ENCODE data around the gene KLF11.

Gene KLF11

DNA sequence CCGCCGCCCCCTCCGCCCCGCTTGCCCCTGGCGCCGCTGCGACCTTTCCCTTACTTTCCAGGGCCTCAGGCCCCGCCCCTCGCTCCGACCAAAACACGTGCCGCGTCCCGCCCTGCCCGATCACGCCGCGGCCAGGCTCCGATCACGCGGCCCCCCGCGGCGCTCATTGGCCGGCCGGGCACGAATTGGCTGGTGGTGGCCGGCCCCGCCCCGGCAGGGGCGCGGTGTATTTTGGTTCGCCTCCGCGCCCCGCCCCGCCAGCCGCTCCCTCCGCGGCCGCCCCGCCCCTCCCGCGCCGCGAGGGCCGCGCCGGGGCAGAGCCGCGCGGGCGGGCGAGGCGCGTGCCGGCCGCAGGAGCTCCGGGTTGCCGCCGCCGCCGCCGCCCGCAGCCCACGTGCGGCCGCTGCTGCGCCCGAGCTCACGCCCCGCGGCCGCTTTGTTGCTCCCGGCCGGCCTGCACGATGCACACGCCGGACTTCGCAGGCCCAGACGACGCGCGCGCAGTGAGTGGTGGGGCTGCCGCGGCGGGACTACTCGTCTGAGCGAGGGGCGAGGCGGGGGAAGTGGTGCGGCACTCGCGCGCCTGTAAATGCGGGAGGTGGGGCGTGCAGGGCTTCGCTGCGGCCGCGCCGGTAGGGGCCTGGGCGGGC is at the start of gene KLF11:
Gene KLF11, plus strand, starts transcription at position 295 of the 650 bp plus-strand sequence. Its CDS starts 167 bp downstream, at position 462.
- peak; percentile 91 for DNase-seq

DNA sequence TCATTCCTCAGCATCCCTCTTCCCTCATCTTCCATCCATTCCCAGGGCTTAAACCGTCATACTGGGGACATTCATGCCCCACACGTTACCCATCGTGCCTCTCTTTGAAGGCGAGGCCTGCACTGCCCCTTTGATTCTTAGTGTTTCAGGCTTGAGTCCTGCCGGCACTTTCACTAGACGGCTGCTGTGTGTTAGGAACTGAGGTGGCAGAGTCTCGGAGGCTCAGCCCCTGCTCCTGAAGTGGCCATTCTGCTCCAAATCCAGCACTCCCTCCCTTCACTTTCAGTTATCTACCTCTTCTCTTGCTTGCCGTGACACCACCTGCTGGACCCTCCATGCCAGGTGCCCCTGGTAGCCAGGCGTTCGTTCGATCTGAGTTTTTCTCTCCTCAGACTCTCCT is 48.9 kb upstream of the KLF11 start:
- DNase-seq = no peak

DNA sequence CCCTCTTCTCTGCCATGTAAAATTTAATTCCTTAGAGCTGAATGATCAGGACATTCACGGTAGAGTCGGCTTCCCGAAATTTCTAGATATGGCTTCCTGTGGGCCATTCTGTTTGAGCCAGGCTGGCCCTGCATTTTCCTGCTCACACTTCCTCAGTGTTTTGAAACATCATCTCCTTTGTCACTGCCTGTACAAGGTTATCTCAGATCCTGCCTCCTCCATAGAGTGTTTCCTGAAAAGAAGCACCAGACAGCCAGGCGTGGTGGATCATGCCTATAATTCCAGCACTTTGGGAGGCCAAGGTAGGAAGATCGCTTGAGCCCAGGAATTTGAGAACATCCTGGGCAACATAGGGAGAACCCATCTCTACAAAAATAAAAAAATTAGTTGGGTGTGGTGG is 48.3 kb upstream of the KLF11 start:
- no peak for DNase-seq

DNA sequence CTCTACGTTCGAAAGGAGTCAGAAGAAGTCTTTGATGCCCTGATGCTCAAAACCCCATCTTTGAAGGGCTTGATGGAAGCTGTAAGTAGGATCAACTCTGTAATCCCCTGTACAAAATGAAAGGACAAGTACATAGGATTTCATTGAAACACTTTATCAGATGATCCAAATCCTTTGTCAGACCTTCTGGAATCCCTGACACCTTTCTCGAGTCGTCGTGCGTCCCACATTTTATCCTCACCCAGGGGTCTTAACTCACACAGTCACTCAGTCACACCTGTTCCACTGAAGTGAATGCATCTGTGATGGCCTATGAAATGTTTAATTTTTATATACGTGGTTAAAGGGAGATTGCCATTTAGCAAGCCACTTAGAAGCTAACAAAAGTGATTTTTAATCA is 47.0 kb upstream of the KLF11 start:
- DNase-seq = no peak

DNA sequence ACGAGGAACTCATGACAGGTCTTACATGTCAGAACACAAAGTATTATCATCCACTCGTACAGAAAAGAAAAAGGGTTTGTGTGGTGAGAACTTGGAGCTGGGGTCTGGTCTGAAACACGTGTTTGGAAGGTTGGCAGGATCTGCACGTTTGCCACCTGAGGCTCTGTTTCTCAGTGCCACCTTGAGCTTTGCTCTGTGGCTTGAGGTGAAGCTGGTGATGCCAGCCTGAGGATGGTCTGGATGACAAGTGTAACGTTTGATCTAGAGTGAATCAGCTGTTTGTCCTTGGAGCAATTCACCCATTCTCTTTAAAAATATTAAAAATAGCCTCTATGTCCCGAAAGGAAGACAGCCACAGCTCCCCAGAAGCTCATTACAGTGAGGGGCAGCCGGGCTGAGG is 45.4 kb upstream of the KLF11 start:
- no peak for DNase-seq

DNA sequence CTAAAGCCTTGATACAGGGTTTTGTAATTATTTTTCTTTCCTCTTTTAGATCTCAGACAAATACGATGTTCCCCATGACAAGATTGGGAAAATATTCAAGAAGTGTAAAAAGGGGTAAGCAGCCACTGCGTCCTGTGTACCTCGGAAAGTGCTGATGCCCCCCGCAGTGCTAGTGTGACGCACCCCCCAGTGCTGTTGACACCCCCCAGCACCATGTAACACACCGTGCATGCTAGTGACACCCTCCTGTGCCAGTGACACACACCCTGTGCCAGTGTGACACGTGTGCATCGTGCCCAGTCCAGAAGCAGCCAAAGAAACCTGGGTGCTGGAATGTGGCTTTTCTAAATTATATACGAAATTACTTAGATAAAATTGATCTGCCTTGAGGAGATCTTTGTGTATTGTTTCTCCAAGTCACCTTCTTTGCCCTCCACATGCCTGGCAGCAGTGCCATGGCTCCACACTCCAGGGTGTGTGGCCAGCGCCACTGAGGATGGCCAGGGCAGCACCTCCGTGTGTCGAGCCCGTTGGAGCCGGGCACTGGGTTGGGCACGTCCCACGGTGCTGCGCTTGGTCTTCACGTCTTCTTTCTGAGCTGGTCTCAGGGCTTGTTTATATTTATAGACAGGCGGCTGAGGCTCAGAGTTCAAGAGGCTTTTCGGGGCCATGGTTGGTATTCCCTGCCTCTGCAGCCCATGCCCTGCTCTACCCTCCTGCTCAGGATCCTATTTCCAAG is 44.3 kb upstream of the KLF11 start:
- no peak for DNase-seq

DNA sequence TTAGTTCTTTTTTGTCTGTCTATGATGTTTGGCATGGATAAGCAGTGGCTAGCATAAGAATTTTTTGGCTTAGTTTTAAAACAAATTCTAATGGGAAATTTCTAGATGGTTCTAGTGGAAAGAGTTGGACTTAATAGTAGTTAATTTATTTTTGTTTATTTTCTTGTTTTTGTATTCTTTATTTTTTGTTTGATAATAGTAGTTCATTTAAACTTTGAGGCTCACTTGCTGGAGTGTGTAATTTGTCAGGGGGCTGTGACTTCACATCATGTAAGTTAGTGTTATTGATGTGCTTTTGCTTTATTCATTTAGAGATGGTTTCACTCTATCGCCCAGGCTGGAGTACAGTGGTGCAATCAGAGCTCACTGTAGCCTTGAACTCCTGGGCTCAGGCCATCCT is 43.7 kb upstream of the KLF11 start:
- no peak for DNase-seq

DNA sequence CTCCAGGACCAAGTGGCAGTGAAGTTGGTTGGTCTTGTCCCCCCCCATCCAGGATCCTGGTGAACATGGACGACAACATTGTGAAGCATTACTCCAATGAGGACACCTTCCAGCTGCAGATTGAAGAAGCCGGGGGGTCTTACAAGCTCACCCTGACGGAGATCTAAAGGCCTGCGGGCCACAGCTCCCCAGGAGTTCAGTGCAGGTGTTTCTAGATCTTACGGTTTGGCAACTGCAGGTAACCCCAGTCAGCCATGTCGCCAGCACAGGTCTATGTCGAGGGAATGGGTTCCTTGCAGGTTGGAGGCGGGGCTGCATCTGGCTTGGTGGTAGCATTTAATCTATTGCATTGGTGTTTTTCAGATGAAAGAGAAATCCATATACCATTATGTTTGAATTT is 42.8 kb upstream of the KLF11 start:
- DNase-seq = no peak

DNA sequence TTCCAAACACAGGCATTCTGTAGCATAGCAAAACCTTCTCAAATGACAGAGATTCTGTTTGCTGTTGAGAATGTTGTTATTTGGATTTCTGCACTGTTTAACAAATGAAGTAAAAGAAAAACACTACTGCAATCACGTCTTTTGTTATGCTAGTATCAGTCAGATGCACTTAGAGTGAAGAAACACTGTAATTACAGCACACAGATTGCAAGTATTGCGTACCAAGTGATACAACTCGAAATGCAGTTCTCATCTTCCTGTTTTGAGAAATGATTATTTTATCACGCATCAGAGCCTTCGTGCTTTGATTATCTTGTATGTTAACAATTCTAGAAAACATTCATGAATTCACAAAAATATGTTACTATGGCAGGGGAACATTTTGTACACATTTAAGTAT is 41.8 kb upstream of the KLF11 start:
- no peak for DNase-seq

DNA sequence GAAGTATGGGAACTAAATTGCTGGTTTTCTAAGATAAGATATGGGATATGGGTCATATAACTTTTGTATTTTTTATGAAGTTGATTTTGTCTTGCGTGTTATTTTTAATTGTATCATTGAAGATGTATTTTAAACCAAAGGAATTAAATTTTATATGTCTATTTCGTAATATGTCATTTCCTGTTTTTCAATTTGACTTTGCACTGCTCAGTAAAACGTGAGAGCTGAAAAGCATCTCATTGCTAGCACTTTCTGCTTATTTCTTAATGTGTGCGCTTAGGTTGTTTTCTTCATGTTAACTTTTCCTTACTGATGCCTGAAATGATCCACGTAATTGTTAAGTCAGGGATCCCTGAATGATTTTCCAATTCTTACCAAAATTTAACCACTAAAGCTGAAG is 41.2 kb upstream of the KLF11 start:
- no peak for DNase-seq

DNA sequence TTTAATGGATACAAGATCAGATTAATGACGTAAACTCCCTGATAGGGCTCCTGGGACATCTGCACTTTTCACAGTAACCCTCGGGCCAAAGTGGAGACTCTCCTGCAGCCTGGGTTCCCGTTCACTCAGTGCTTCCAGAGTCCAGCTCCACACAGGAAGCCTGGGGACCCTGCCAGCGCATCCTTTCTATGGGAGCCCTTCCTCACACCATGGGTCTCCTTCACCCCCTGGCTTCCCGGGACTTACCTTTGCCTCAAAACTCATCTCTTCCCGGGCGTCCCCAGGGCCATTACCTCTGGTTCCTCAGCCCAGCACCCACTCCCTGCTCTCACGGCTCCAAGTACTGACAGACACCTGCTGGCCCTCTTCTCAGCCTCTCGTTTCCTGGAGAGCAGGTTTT is 40.7 kb upstream of the KLF11 start:
- DNase-seq = no peak

DNA sequence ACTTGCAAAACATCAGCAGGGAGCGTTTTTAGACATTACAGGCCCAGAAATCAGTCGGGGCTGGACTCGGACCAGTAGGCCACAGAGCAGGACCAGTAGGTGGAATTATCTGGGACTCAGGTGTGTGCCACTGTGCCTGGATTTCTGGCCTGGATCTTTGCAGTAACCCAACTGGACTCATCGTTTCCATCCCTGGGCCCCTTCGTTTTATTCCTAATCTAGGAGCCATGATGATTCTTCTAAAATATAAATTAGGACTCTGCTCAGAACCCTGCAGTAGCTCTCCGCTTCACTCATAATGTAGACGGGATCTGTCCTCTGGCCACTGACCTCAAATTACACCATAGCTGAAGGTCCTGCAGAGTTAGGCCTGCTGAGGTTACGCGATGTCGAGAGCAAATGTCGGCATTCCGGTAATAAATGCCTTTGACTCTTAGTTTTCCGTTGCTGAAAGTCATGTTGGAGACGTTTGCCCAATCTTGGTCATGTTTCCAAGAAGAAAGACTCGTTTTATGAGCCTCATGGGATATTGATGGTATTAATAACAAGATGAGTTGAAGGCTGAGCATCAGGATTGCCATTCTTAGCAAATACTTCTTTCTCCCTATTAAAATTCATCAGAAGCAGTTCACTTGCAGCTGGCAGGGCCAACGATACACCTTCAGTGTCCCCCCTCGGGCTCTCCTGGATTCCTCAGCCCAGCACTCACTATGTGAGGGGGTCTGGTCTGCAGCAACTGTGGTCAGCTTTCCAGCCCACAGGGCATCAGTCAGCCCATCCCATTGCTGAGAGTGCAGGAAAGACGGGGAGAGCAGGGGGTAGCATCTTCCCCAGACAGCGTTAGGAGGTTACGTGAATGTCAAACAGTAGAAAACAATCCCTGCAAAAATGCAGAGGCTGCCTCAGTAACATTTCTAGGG is 39.9 kb upstream of the KLF11 start:
- DNase-seq = no peak

DNA sequence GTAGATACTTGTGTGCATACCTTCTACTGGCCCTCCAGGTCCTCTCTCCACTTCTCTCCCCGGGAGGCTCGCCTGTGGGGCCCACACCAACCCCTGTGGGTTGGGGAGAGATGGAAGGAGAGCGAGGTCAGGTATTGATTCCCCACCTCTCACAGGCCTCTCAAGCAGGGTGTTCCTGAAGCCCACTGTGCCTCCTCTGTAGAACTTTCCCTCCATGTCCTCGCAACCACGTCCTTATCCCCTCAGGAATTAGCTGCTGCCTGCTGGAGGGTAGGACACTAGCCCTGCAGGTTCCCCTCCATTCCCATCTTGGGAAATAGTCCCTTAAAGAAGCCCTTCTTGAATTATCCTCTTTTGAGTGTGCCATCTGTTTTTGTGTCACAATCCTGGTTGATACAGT is 38.9 kb upstream of the KLF11 start:
- DNase-seq = no peak

DNA sequence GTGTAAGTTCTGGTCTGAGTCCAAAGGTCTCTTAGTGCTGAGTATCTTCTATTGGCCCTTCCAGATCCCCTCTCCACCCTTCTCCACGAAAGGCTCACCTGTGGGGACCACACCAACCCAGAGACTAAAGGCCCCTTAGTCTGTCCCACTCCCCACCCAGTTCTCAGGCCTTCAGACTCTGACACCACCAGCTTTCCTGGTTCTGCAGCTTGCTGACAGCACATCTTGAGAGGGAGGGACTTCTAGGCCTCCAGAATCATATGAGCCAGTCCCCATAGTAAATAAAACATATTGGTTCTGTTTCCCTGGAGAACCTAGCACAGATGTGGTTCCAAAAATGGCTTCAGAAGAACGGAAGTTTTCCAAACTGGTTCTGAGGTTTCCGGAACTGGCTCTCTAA is 38.5 kb upstream of the KLF11 start:
- DNase-seq = no peak

DNA sequence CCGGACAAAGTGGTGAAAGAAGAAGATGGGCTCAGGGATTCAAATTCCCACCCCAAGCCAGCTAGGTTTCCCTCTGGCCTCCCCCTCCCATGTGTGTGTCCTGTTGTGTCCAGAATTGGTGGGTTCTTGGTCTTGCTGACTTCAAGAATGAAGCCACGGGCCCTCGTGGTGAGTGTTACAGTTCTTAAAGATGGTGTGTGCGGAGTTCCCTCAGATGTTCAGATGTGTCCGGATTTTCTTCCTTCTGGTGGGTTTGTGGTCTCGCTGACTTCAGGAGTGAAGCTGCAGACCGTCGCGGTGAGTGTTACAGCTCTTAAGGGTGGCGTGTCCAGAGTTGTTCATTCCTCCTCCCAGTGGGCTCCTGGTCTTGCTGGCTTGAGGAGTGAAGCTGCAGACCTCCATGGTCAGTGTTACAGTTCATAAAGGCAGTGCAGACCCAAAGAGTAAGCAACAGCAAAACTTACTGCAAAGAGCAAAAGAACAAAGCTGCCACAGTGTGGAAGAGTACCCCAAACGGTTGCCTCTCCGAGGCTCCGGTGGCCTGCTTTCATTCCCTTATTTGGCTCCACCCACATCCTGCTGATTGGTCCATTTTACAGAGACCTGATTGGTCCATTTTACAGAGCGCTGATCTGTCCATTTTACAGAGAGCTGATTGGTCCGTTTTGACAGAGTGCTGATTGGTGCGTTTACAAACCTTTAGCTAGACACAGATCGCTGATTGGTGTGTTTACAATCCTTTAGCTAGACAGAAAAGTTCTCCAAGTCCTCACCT is 37.7 kb upstream of the KLF11 start:
- DNase-seq = no peak

DNA sequence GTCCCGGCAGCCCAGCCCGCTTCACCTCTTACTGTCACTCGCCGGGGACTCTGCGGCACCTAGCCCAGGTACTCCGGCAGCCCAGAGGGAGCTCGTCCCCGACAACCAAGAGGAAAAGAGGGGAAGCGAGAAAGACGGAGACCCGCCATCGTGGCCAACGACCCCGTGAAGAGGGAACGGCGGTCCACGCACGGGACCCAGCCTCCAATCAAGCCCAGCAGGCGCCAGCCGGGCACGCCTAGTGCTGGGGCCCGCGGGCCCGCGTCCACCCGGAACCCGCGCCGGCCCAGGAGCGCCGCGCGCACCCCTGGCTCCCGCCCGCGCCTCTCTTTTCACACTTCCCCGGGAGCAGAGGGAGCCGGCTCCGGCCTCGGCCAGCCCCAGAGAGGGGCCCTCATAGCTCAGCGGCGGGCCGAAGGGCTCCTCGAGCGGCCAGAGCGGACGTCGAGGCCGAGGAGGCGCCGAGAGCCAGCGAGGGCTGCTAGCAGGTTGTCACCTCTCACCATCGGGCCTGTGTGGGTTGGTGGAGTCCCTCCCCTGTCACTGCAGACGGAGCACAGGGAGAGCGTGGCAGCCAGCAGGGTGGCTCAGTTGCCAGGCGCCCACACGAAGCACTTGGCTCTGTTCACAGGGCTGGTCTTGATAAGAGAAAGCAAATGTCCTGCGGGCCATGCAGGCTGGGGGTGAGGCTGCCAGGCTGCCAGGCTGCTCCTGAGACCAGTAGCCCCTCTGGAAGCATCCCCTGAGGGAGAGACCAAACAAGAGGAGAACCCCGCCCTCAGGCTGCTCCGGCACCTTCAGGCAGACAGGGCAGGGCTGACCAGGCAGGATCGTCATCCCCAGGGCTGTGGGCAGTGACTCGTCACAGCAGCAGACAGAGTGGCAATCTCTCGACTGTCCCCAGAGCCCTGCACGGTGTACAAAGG is 36.9 kb upstream of the KLF11 start:
- peak; percentile 45 for DNase-seq

DNA sequence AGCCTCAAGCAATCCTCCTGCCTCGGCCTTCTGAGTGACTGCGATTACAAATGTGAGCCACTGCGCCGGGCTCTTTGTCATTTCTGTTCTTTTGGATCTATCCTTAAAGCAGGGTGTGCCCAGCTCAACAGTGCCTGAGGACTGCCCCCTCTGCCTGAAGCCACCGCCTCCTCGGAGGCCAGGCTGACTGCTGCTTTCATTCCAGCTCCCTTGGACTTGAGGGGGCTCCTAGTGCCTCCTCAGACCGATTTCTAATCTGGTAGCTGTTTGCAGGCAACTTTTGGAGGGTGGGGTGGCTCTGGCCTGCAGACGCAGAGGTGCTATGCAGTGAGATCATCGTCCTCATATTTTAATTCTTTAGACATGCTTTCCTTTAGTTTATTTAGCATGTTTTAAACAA is 35.9 kb upstream of the KLF11 start:
- no peak for DNase-seq

DNA sequence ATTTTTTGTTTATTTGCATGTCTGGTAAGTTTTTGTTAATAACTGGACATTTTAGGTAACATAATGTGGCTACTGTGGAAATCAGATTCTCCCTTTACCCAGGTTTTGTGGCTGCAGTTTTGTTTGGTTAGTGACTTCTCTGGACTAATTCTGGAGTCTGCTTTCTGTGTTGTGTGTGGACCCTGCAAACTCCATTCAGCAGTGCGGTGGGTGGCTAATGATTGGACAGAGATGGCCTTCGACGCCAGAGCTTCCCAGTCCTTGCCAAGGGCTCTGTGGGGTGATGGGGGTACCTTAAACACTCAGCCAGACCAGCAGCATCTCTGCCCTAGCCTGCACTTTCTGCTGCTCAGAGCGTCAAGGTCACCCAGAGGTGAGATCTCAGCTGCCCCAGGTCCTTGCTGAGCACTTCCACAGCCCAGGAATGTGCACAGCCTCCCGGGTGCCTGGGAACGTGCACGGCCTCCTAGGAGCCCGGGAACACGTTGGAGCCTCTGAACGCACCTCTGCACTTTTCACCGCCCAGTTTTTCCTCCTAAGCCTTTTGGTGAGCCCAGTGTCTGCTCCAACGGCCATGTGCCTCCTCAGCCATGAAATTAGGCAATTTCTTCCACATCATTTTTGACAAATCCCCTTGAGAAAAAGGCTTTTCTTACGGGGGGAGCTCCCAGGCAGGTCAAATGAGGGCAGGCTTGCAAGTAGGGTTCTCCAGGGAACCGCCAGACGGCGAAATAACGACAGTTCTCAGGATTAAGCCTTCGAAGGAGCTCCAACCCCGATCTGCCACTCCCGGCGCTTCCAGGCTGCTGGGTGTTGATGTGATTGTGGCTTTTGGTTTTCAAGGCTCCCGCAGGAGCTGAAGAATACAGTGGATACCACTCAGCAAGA is 35.2 kb upstream of the KLF11 start:
- no peak for DNase-seq

DNA sequence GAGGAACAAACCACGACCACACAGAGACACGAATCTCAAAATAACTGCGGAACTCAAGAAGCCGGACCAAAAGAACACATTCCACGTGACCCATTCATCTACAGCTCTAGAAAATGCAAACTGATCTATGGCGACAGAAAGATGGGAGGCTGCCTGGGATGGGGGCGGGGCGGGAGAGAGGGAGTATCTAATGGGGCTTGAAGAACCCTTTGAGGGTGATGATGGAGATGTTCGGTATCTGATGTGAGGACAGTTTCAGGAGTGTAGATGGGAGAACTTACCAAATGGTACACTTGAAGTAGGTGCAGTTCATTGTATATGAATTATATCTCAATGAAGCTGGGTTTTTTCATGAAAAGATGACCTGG is 34.6 kb upstream of the KLF11 start:
- DNase-seq = no peak

DNA sequence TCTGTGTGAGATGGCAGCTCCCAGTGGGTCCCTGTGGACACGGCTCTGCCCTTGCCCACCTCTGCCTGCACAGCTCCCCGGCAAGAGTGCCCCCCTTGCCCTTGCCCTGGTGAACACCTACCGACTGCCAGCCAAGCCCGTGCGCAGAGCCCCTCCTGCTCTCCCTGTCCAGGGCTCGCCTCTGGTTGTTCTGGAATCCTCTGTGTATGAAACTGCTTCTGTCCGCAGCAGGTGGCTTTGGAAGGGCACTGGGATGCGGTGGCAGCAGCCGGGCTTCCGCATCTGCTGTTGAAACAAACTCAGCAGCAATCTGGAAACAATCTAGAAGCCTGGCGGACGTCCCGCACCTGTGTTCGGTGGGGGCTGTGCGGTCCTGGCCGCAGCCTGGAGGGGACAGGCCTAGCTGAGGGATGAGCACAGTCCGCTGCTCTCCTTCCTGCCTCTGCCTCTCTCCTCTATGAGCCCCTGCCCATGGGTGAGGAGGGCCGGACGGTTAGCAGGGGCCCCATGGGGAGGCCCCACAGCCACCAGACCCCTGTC is 34.0 kb upstream of the KLF11 start:
- DNase-seq = no peak

All from NCI-H774 (cell line).